ENCODE data around the gene SH2D7. TPM values are rescaled to one million over a fixed set of nuclear protein-coding genes. Genes with fewer than 3 reads are reported as not detected.

SH2D7 gene
- total RNA-seq, 1 donor from 2014 or later = not detected

DNA sequence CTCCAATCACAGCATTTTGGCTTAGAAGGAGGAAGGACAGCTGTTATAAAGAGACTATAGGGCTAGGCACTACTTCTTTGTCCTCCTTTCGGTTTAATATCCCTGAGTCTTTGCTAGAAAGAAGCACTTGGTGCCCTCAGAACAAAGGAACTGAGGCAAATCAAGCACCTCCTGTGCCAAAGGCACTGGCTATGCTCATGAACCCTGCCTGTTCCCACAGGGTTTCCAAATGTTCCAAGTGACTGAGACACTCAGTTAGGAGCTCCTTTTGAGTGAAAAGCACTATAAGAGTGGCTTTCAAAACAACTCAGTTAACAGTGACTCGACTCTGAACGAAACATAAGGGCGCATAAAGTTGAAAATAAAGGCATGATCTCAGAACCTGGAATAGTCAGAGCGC lies 39.8 kb upstream of the SH2D7 start:
- no peak for DNase-seq (ENCODE audit: low read depth)
- no peak for FAIRE-seq
- Histone ChIP-seq H3K4me3 (ENCODE audit: low read depth, low read length) (no peak overlapping the region), H3K27me3 (ENCODE audit: control insufficient read depth, insufficient read depth, low read length) (no peaks in the 10 kb centered on the region), H3K36me3 (ENCODE audit: control insufficient read depth, insufficient read depth, low read length) (peaks cover 8% of the 10 kb centered on the region)
- TF ChIP-seq, protein P1, sequence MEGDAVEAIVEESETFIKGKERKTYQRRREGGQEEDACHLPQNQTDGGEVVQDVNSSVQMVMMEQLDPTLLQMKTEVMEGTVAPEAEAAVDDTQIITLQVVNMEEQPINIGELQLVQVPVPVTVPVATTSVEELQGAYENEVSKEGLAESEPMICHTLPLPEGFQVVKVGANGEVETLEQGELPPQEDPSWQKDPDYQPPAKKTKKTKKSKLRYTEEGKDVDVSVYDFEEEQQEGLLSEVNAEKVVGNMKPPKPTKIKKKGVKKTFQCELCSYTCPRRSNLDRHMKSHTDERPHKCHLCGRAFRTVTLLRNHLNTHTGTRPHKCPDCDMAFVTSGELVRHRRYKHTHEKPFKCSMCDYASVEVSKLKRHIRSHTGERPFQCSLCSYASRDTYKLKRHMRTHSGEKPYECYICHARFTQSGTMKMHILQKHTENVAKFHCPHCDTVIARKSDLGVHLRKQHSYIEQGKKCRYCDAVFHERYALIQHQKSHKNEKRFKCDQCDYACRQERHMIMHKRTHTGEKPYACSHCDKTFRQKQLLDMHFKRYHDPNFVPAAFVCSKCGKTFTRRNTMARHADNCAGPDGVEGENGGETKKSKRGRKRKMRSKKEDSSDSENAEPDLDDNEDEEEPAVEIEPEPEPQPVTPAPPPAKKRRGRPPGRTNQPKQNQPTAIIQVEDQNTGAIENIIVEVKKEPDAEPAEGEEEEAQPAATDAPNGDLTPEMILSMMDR (IDR thresholded peaks at IDR 0.05; ENCODE audit: insufficient read depth, low read length, severe bottlenecking) = no peak

DNA sequence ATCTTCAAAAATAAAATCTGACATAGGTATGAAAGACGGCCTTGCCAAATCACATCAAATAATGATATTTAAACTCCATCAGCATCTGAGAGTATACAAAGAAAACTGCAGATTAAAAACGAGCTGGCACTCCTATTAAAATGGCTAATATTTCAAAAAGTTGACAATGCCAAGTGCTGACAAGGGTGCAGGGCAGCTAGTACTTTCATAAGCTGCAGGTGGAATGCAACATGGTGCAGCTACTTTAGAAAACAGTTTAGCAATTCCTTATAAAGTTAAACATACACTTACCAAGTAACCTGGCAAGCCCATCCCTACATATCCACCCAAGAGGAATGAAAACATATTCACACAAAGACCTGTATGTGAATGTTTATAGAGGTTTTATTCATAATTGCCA lies 37.8 kb upstream of the SH2D7 start:
- TF ChIP-seq, protein P1 (IDR thresholded peaks at IDR 0.05; ENCODE audit: insufficient read depth, low read length, severe bottlenecking) = no peak
- Histone ChIP-seq H3K27me3 (ENCODE audit: control insufficient read depth, insufficient read depth, low read length) (no peaks in the 10 kb centered on the region), H3K36me3 (ENCODE audit: control insufficient read depth, insufficient read depth, low read length) (peaks cover 8% of the 10 kb centered on the region), H3K4me3 (ENCODE audit: low read depth, low read length) (no peak overlapping the region)
- DNase-seq (ENCODE audit: low read depth) = no peak
- FAIRE-seq = no peak

DNA sequence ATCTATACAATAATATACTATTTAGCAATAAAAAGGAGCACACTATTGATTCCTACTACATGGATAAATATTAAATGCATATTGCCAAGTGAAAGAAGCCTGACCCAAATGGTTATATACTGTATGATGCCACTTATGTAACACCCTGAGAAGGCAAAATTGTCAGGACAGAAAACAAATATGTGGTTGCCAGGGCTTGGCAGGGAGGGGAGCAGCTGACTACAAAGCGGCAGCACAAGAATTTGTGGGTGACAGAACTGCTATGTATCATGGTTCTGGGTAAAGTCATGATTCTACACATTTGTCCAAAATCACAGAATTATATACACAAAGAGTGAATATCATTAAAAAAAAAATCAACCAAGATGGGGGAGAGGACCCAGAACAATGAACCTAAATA lies 37.4 kb upstream of the SH2D7 start:
- no peak for FAIRE-seq
- TF ChIP-seq, protein P1 (IDR thresholded peaks at IDR 0.05; ENCODE audit: insufficient read depth, low read length, severe bottlenecking) = no peak

DNA sequence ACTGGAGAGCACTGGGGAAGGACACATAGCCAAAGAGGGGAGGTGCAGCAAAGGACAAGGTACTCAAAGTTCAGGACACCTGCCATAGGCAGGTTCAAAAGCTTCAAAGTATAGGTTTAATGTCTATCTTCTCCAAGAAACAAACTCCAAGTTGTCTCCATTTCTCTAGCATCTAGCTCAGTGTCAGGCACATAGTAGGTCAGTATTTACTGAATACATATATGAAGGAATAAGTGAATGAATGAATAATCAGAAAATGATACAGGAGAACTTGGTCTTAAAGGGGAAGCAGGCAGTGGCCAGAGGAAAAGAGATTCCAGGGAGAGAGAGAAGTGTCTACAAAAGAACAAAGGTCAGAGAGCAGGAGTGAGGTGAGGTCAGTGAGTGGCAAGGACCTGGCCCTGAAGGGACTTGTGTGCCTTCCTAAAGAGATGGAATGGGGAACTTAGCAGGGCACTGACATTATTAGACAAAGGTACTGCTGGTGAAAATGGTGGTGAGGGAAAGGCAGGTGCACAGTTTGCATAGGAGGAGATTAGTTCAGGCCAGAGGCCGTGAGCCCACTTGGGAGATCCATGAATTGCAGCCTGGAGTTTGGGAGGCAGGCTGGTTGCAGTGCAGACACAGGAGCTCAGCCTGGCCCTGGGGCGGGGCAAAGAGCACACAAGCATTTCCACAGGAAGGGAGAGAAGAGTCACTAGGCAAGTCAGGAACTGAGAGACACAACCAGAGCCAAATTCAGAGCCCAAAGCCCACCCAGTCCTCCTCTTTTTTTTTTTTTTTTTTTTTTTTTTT lies 36.2 kb upstream of the SH2D7 start:
- Histone ChIP-seq H3K27me3 (ENCODE audit: control insufficient read depth, insufficient read depth, low read length) (no peaks in the 10 kb centered on the region), H3K36me3 (ENCODE audit: control insufficient read depth, insufficient read depth, low read length) (peaks cover 6% of the 10 kb centered on the region), H3K4me3 (ENCODE audit: low read depth, low read length) (no peak overlapping the region)
- FAIRE-seq = no peak
- TF ChIP-seq, protein P1 (IDR thresholded peaks at IDR 0.05; ENCODE audit: insufficient read depth, low read length, severe bottlenecking) = no peak
- DNase-seq (ENCODE audit: low read depth) = peak; percentile 41

More for the DNA sequence above, 37.4 kb upstream of the SH2D7 start:
- H3K4me3 ChIP-seq (ENCODE audit: low read depth, low read length) = no peak overlapping the region
- peaks cover 8% of the 10 kb centered on the region for H3K36me3 ChIP-seq (ENCODE audit: control insufficient read depth, insufficient read depth, low read length)
- H3K27me3 ChIP-seq (ENCODE audit: control insufficient read depth, insufficient read depth, low read length) = no peaks in the 10 kb centered on the region
- no peak for DNase-seq (ENCODE audit: low read depth)

DNA sequence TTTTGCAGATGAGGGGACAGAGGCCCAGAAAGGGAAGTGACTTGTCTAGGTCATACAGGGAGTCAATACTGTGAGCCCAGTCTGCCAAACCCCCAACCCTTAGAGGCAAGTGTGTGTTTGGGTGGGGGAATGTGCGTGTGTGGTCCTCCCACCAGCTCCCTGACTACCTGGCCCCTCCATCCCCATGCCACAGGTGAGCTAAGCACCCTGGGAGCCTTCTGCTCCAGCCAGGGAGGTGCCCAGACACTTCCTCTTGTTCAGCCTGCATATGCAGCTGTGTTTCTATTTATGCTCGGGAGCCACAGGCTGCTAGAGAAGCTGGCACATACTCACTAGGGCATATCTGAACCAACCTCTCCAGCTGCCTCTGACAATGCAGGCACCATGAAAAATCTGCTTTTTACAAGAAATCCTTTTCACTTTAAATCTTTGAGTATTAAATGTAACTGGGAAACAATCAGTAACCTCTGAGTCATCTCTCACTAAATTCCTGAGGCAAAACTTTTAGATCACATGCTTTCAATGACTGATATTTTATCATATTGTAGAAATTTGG lies 35.6 kb upstream of the SH2D7 start:
- Histone ChIP-seq H3K4me3 (ENCODE audit: low read depth, low read length) (no peak overlapping the region), H3K36me3 (ENCODE audit: control insufficient read depth, insufficient read depth, low read length) (peaks cover 6% of the 10 kb centered on the region), H3K27me3 (ENCODE audit: control insufficient read depth, insufficient read depth, low read length) (no peaks in the 10 kb centered on the region)
- TF ChIP-seq, protein P1 (IDR thresholded peaks at IDR 0.05; ENCODE audit: insufficient read depth, low read length, severe bottlenecking) = no peak
- FAIRE-seq (no peak), DNase-seq (ENCODE audit: low read depth) (peak; percentile 67)
